BLaER1 (cell line): ENCODE measurements around the gene SPATS2L.

Experiments used
- H3K27ac ChIP-seq: shearing (Covaris generic); formaldehyde crosslinking; 2 replicates; pipeline ENCODE4 v1.8.1; 2022
- H3K27me3 ChIP-seq: shearing (Covaris generic); formaldehyde crosslinking; 2 replicates; pipeline ENCODE4 v1.8.1; 2022
- H3K36me3 ChIP-seq: shearing (Covaris generic); formaldehyde crosslinking; 2 replicates; pipeline ENCODE4 v1.8.1; 2022
- H3K4me1 ChIP-seq: shearing (Covaris generic); formaldehyde crosslinking; 2 replicates; pipeline ENCODE4 v1.8.1; 2022
- H3K4me2 ChIP-seq: shearing (Covaris generic); formaldehyde crosslinking; 2 replicates; pipeline ENCODE4 v1.8.1; 2022
- H3K4me3 ChIP-seq: shearing (Covaris generic); formaldehyde crosslinking; 2 replicates; pipeline ENCODE4 v1.8.1; 2022
- H3K9ac ChIP-seq: shearing (Covaris generic); formaldehyde crosslinking; 2 replicates; pipeline ENCODE4 v1.8.1; 2022
- H3K9me3 ChIP-seq: shearing (Covaris generic); formaldehyde crosslinking; 2 replicates; pipeline ENCODE4 v1.8.1; 2022
- H4K20me1 ChIP-seq: shearing (Covaris generic); formaldehyde crosslinking; 2 replicates; pipeline ENCODE4 v1.8.1; 2022
- Cebpa-rat ChIP-seq: shearing (Covaris generic); IDR thresholded peaks from 2 replicates; pipeline ENCODE4 v1.8.1; 2022

Gene SPATS2L

GRCh38 chr2:200415455-200415854 lies 109.0 kb downstream of the SPATS2L start:
- peaks cover 34% of the 10 kb centered on the region for H3K36me3 ChIP-seq
- H3K4me2 ChIP-seq: no peak overlapping the region
- H3K4me1 ChIP-seq: no peaks in the 10 kb centered on the region
- H3K27me3 ChIP-seq: no peaks in the 10 kb centered on the region
- TF ChIP-seq Cebpa-rat: no peak
- no peak overlapping the region for H3K27ac ChIP-seq
- no peak overlapping the region for H3K9ac ChIP-seq
- H3K9me3 ChIP-seq: no peaks in the 10 kb centered on the region
- no peak overlapping the region for H3K4me3 ChIP-seq
- H4K20me1 ChIP-seq: no peaks in the 10 kb centered on the region

DNA sequence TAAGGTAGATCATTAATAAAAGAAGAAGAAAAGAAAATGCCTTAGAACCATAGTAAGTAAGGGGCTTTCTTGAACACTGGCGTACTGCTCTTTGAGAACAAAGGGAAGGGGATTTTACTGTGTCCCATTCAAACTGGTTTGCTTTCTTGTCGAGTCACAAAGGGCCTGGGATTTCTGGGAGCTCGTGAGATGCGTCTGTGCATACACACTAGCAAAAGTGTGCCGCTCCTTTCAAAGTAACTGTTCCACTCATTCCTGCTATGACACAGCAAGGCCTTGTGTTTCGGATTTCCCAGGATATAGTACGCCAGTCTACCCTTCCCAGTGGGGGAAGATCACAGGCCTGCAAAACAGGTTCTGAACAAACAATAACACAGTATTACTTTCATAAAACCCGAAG lies 110.4 kb downstream of the SPATS2L start:
- TF ChIP-seq Cebpa-rat: no peak
- peaks cover 45% of the 10 kb centered on the region for H3K36me3 ChIP-seq
- no peaks in the 10 kb centered on the region for H3K9me3 ChIP-seq
- H3K4me2 ChIP-seq: no peak overlapping the region
- H4K20me1 ChIP-seq: no peaks in the 10 kb centered on the region
- no peak overlapping the region for H3K9ac ChIP-seq
- no peaks in the 10 kb centered on the region for H3K27me3 ChIP-seq
- no peak overlapping the region for H3K27ac ChIP-seq
- no peaks in the 10 kb centered on the region for H3K4me1 ChIP-seq
- no peak overlapping the region for H3K4me3 ChIP-seq

DNA sequence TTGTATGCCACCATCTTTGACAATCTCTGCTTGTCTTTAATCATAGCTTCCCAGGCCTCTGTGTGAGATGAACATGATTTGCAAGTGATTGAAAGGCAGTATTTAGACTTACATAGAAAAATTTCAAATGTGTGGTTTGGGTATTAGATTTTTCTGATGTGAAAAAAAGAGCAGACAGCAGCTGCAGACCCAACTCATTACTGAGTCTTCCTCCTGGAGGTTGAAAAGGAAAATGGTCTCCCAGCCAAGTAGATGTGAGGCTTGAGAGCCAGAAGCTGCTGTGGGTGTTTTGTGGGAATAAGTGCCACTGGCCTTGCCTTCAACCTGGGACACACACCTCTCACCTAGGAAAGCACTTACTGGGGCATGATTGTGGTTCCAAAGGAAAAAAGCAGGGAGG lies 110.9 kb downstream of the SPATS2L start:
- Histone ChIP-seq H3K4me1 (no peaks in the 10 kb centered on the region), H3K9ac (no peak overlapping the region), H3K36me3 (peaks cover 48% of the 10 kb centered on the region), H3K4me3 (no peak overlapping the region), H3K4me2 (no peak overlapping the region), H3K27ac (no peak overlapping the region), H3K9me3 (no peaks in the 10 kb centered on the region), H4K20me1 (no peaks in the 10 kb centered on the region), H3K27me3 (no peaks in the 10 kb centered on the region)
- TF ChIP-seq Cebpa-rat: no peak

- H3K4me3 ChIP-seq: no peak overlapping the region
- TF ChIP-seq Cebpa-rat: no peak
- no peaks in the 10 kb centered on the region for H4K20me1 ChIP-seq
- no peaks in the 10 kb centered on the region for H3K4me1 ChIP-seq
- no peaks in the 10 kb centered on the region for H3K27me3 ChIP-seq
- no peaks in the 10 kb centered on the region for H3K9me3 ChIP-seq
- H3K27ac ChIP-seq: no peak overlapping the region
- no peak overlapping the region for H3K4me2 ChIP-seq
- H3K36me3 ChIP-seq: peaks cover 49% of the 10 kb centered on the region
- no peak overlapping the region for H3K9ac ChIP-seq
Observed at GRCh38 chr2:200418399-200418798, 111.9 kb downstream of the SPATS2L start.

DNA sequence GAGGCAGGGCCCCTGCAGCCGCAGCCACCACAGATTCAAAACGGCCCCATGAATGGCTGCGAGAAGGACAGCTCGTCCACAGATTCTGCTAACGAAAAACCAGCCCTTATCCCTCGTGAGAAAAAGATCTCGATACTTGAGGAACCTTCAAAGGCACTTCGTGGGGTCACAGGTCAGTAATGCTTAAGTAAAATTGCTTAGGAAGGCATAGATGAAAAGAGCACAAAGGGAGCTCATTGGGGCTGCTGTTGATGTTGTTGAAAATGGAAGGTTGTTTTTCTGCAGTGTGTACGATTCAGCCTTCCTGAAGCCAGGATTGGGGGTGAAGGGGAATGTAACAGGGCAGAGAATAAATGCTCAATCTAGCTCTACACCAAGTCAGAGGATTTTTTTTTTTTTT lies 112.8 kb downstream of the SPATS2L start:
- Histone ChIP-seq H3K27me3 (no peaks in the 10 kb centered on the region), H3K9me3 (no peaks in the 10 kb centered on the region), H3K4me1 (no peaks in the 10 kb centered on the region), H3K9ac (no peak overlapping the region), H3K4me2 (no peak overlapping the region), H3K27ac (no peak overlapping the region), H4K20me1 (no peaks in the 10 kb centered on the region), H3K4me3 (no peak overlapping the region), H3K36me3 (peaks cover 52% of the 10 kb centered on the region)
- no peak for TF ChIP-seq Cebpa-rat

- H4K20me1 ChIP-seq: no peaks in the 10 kb centered on the region
- no peak overlapping the region for H3K27ac ChIP-seq
- no peaks in the 10 kb centered on the region for H3K4me1 ChIP-seq
- H3K9ac ChIP-seq: no peak overlapping the region
- no peak for TF ChIP-seq Cebpa-rat
- H3K4me2 ChIP-seq: no peak overlapping the region
- H3K4me3 ChIP-seq: no peak overlapping the region
- no peaks in the 10 kb centered on the region for H3K9me3 ChIP-seq
- peaks cover 51% of the 10 kb centered on the region for H3K36me3 ChIP-seq
- H3K27me3 ChIP-seq: no peaks in the 10 kb centered on the region
Observed at GRCh38 chr2:200421270-200421669, 114.8 kb downstream of the SPATS2L start.

GRCh38 chr2:200422071-200422470 lies 115.6 kb downstream of the SPATS2L start:
- Histone ChIP-seq H4K20me1 (no peaks in the 10 kb centered on the region), H3K9me3 (no peaks in the 10 kb centered on the region), H3K27ac (no peak overlapping the region), H3K4me3 (no peak overlapping the region), H3K27me3 (no peaks in the 10 kb centered on the region), H3K9ac (no peak overlapping the region), H3K4me1 (no peaks in the 10 kb centered on the region), H3K36me3 (peaks cover 47% of the 10 kb centered on the region), H3K4me2 (no peak overlapping the region)
- TF ChIP-seq Cebpa-rat: no peak

DNA sequence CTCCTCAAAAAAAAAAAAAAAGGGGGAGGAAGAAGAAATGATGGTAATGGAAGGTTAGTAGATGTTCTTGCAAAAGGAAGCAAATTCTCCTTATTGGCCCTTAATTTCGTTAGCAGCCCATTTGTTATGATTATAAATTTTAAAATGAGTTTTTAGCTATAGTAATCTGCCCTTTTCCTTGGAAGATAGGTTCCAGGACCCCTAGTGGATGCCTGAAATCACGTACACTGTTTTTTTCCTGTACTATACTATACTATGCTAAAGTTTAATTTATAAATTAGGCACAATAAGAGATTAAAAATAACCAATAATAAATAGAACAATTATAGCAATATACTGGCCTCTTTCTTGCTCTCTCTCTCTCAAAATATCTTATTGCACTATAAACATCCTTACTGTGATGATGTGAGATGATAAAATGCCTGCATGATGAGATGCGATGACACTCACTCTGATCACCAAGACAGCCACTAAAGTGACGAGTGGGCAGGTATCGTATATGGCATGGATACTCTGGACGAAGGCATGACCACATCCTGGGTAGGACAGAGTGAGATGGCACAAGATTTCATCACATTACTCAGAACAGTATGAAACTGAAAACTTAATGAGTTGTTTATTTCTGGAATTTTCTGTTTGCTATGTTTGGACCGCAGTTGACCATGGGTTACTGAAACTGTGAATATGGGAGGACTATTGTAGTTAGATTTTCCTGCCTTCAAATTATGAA lies 116.2 kb downstream of the SPATS2L start:
- Histone ChIP-seq H3K27me3 (no peaks in the 10 kb centered on the region), H3K4me3 (no peak overlapping the region), H3K36me3 (peaks cover 44% of the 10 kb centered on the region), H3K27ac (no peak overlapping the region), H3K4me2 (no peak overlapping the region), H3K9ac (no peak overlapping the region), H3K9me3 (no peaks in the 10 kb centered on the region), H3K4me1 (no peaks in the 10 kb centered on the region), H4K20me1 (no peaks in the 10 kb centered on the region)
- TF ChIP-seq Cebpa-rat: no peak

GRCh38 chr2:200423541-200423940 lies 117.0 kb downstream of the SPATS2L start:
- Histone ChIP-seq H3K9me3 (no peaks in the 10 kb centered on the region), H3K9ac (no peak overlapping the region), H3K4me3 (no peak overlapping the region), H3K4me2 (no peak overlapping the region), H3K27me3 (no peaks in the 10 kb centered on the region), H3K36me3 (peaks cover 43% of the 10 kb centered on the region), H4K20me1 (no peaks in the 10 kb centered on the region), H3K27ac (no peak overlapping the region), H3K4me1 (no peaks in the 10 kb centered on the region)
- no peak for TF ChIP-seq Cebpa-rat

DNA sequence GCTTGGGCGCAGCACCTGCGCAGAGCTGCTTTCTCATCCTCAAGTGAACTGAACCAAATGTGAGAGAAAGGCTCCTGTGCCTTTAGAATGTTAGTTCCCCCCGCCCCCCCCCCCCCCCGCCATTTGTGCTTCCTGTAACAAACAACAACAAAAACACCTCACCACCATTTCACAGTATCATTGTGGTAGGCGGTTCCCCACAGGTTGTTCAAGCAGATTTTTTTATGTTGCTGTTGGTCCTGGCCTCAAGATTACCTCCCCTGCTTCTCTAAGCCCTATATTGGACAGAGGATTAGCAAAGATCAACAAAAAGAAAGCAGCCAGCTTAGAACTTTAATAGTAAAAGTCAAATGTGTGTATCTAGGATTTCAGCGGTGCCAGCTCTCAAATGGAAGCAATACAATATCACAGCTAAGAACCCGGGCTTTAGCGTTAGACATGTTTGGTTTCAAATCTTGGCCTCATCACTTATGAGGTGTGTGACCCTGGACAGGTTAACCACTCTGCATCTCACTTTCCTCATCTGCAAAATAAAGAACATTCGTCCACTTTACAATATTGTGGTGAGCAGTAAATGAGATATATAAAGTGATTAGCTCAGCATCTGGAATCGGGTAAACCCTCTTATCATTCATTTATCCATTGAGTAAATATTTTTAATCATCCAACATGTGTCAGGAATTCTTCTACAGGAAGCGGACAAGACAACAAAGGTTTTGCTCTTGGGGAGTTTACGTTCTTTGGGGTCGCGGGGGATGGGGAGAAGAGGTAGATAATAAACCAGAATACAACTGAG lies 118.7 kb downstream of the SPATS2L start:
- H3K36me3 ChIP-seq: peaks cover 31% of the 10 kb centered on the region
- no peak overlapping the region for H3K9ac ChIP-seq
- no peaks in the 10 kb centered on the region for H3K27me3 ChIP-seq
- H3K4me1 ChIP-seq: no peaks in the 10 kb centered on the region
- H3K27ac ChIP-seq: no peak overlapping the region
- no peak overlapping the region for H3K4me2 ChIP-seq
- H4K20me1 ChIP-seq: no peaks in the 10 kb centered on the region
- no peak overlapping the region for H3K4me3 ChIP-seq
- no peaks in the 10 kb centered on the region for H3K9me3 ChIP-seq
- no peak for TF ChIP-seq Cebpa-rat
